HCT116 (cell line): Measurements from ENCODE around the gene RNF39.
"Not testable (repeated sequence)": the region's sequence is repeated elsewhere in the genome, so short reads cannot be mapped to it uniquely, and the experiment has no call there.

Experiments
- EGR1 ChIP-seq: IDR thresholded peaks from 2 replicates; pipeline ENCODE4 v1.6.1; 2012; ENCODE audit warnings: low read depth
- EZH2 ChIP-seq: fragments of 200-600 bp; sonication (generic); IDR thresholded peaks from 2 replicates; pipeline ENCODE4 v1.6.1; 2017; ENCODE audit warnings: antibody characterized with exemption, mixed run types
- FOSL1 ChIP-seq: IDR thresholded peaks from 2 replicates; pipeline ENCODE4 v1.6.1; 2012; ENCODE audit warnings: low read depth
- POLR2A ChIP-seq: IDR thresholded peaks from 2 replicates; pipeline ENCODE4 v1.7.0; 2011; ENCODE audit warnings: borderline replicate concordance; ENCODE audit not compliant: insufficient read depth, insufficient read length; ENCODE audit errors: extremely low read depth
- POLR2AphosphoS5 ChIP-seq: IDR thresholded peaks from 2 replicates; pipeline ENCODE4 v1.6.1; 2011; ENCODE audit warnings: mild to moderate bottlenecking, low read depth, low read length, moderate library complexity
- TCF7L2 ChIP-seq: IDR thresholded peaks from 2 replicates; pipeline ENCODE4 v1.7.0; 2011; ENCODE audit warnings: borderline replicate concordance, inconsistent platforms; ENCODE audit not compliant: insufficient read depth, insufficient read length; ENCODE audit errors: extremely low read depth
- TF ChIP-seq, protein P1 (sequence below), 3 experiments: fragments of 200-600 bp in 1 of 3; sonication (generic) in 1 of 3; IDR thresholded peaks in 2 of 3; conservative IDR thresholded peaks in 1 of 3; 2 replicates each; pipeline ENCODE4 v1.5.1; 2012 to 2017; ENCODE audit warnings: low read depth in 2 of 3, low read length in 2 of 3, antibody characterized with exemption in 1 of 3, borderline replicate concordance in 1 of 3, control low read depth in 1 of 3, mild to moderate bottlenecking in 1 of 3, mixed read lengths in 1 of 3, mixed run types in 1 of 3, moderate library complexity in 1 of 3; ENCODE audit not compliant: insufficient read depth in 1 of 3
- TF ChIP-seq, protein P2 (sequence below): IDR thresholded peaks from 2 replicates; pipeline ENCODE4 v1.6.1; 2012; ENCODE audit warnings: low read depth
- TF ChIP-seq, protein P3 (sequence below): IDR thresholded peaks from 2 replicates; pipeline ENCODE4 v1.6.1; 2012

DNA sequence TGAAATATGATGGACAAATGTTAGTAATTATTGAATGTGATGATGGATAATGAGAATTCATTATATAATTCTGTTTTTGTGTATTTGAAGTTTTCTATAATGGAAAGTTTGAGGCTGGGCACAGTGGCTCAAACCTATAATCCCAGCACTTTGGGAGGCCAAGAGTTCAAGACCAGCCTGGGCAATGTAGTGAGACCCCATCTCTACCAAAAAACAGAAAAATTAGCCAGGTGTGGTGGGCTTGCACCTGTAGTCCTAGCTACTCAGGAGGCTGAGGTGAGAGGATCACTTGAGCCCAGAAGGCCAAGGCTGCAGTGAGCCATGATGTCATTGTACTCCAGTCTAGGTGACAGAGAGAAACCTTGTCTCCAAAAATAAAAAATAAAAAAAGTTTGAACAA, 52.9 kb downstream of the RNF39 start:
- not testable (repeated sequence) for TF ChIP-seq FOSL1, POLR2A, POLR2AphosphoS5, EZH2, EGR1, TCF7L2
- TF ChIP-seq, protein P1, sequence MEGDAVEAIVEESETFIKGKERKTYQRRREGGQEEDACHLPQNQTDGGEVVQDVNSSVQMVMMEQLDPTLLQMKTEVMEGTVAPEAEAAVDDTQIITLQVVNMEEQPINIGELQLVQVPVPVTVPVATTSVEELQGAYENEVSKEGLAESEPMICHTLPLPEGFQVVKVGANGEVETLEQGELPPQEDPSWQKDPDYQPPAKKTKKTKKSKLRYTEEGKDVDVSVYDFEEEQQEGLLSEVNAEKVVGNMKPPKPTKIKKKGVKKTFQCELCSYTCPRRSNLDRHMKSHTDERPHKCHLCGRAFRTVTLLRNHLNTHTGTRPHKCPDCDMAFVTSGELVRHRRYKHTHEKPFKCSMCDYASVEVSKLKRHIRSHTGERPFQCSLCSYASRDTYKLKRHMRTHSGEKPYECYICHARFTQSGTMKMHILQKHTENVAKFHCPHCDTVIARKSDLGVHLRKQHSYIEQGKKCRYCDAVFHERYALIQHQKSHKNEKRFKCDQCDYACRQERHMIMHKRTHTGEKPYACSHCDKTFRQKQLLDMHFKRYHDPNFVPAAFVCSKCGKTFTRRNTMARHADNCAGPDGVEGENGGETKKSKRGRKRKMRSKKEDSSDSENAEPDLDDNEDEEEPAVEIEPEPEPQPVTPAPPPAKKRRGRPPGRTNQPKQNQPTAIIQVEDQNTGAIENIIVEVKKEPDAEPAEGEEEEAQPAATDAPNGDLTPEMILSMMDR (IDR thresholded peaks at IDR 0.05 in 2 of 3, conservative IDR thresholded peaks at IDR 0.05 in 1 of 3; ENCODE audit: borderline replicate concordance in 1 of 3, insufficient read depth in 1 of 3, low read depth in 2 of 3, low read length in 2 of 3) = not testable (repeated sequence)
- TF ChIP-seq, protein P2, sequence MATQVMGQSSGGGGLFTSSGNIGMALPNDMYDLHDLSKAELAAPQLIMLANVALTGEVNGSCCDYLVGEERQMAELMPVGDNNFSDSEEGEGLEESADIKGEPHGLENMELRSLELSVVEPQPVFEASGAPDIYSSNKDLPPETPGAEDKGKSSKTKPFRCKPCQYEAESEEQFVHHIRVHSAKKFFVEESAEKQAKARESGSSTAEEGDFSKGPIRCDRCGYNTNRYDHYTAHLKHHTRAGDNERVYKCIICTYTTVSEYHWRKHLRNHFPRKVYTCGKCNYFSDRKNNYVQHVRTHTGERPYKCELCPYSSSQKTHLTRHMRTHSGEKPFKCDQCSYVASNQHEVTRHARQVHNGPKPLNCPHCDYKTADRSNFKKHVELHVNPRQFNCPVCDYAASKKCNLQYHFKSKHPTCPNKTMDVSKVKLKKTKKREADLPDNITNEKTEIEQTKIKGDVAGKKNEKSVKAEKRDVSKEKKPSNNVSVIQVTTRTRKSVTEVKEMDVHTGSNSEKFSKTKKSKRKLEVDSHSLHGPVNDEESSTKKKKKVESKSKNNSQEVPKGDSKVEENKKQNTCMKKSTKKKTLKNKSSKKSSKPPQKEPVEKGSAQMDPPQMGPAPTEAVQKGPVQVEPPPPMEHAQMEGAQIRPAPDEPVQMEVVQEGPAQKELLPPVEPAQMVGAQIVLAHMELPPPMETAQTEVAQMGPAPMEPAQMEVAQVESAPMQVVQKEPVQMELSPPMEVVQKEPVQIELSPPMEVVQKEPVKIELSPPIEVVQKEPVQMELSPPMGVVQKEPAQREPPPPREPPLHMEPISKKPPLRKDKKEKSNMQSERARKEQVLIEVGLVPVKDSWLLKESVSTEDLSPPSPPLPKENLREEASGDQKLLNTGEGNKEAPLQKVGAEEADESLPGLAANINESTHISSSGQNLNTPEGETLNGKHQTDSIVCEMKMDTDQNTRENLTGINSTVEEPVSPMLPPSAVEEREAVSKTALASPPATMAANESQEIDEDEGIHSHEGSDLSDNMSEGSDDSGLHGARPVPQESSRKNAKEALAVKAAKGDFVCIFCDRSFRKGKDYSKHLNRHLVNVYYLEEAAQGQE = not testable (repeated sequence)
- TF ChIP-seq, protein P3, sequence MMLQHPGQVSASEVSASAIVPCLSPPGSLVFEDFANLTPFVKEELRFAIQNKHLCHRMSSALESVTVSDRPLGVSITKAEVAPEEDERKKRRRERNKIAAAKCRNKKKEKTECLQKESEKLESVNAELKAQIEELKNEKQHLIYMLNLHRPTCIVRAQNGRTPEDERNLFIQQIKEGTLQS = not testable (repeated sequence)
